GM21825 (cell line): ENCODE measurements around the gene LYL1.
"Not testable (repeated sequence)": the region's sequence is repeated elsewhere in the genome, so short reads cannot be mapped to it uniquely, and the experiment has no call there.

ENCODE experiments used
- ATAC-seq: cut with Tn5 transposase; IDR thresholded peaks from one replicate; pipeline ENCODE4 v1.9.1; 2021; ENCODE audit warnings: mild to moderate bottlenecking, moderate library complexity; ENCODE audit not compliant: unreplicated experiment

The LYL1 gene

DNA sequence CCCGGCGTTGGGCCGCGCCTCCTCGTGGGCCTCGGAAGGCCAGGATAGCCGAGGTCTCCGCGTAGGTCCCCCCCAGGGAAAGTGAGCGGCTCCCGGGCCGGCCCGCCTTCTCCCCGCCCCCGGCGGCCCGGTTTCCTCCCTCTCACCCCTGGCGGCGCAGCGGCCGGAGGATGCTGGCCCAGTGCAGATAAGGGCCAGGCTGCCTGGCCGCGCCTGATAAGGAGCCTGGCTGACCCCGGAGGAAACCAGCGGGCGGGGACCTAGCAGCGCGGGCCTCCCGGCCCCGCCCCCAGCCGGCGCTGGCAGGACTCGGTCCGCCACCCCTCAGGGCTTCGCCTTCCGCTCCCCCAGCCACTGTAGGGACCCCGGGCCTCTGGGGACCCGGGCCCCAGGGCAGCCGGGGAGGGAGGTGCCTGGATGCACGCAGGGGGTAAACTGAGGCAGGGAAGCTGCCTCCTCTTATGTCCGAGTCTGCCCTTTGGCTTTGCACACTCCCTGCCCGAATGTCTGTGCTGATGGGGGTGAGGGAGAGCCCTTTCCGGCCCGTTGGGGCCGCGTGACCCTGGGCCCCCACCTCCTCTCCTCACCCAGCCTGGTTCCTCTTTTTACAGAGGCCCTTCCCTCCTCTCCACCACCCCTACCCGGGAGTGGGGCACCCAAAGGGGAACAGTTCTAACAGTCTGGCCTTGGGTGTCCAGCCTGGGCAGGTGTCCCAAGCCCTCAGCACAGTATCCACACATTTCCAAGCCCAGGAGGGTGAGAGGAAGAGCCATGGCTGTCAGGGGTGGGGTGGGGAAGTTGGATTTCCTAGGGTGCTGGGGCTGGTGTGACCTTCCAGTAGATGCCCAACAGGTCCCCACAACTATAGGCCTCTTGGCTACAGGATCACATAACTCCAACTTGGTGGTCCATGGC is at the start of gene LYL1:
Gene LYL1 (minus strand): TSS at position 193 of the 915 bp plus-strand sequence. CDS start 1,687 bp downstream, outside the sequence.
- peak; percentile 31 for ATAC-seq

DNA sequence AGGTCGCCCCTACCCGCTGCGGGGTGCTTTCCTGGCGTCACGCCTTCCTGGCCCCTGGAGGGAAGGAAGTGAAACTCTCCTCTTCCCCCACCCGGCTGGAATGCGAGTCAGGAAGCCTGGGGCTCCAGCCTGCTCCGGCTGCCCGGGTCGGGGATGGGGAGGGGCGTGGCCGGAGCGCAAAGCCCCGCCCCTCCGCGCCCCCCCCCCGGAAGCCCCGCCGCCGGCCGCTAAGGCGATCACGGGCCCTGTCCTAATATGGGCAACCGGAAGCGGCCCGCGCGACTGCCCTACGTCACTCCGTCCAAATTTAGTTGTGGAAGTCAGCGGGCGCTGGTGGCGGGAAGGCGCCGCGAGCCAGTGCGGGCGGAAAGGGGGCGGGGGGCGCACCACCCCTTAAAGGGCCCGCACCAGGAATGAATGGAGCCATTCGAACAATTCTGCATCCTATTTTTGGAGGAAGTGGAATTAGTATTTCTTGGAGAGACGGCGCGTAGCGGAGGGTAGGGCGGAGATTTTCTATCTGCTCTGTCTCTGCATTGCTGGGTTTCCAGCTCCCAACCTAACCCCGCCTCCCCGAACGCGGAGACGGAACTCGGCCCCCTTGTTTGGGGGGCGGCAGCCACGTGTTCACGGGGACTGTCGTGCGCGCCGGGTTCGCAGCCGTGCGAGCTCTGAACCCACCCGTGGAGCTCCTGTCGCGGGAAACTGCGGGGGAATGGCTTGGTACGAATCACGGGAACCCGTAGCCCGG is 49.1 kb upstream of the LYL1 start:
- ATAC-seq, result peak; percentile 35

DNA sequence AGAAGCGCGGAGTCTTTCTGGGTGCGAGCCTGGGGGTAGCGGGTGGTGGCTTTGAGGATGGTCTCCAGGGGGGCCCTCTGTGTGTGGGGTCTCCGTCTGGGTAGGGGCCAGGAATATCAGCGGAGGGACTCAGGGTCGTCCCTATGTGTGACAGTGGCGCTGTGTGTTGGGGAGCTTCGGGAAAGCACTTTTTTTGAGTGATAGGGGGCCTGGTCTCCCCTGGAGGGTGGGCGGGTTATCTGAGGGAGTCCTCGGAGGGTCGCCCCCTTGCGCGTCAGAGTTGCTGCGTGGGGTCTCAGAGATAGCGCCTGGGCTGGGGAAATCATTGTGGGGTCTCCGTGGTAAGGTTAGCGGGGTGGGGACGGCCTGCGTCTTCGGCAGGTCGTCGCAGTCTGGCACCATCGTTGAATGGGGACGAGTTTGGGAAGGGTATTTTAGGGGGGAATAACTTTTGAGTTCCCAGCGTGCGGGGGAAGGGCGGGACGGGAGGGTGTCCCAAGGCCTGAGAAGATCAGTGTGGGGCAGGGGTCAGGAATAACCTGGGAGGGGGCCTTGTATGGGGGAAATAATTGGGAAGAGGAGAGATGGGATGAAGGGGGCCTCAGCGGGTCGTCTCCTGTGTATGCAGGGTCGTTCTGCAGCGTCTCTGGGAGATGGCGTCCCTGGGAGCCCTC is 48.4 kb upstream of the LYL1 start:
- ATAC-seq, result no peak

DNA sequence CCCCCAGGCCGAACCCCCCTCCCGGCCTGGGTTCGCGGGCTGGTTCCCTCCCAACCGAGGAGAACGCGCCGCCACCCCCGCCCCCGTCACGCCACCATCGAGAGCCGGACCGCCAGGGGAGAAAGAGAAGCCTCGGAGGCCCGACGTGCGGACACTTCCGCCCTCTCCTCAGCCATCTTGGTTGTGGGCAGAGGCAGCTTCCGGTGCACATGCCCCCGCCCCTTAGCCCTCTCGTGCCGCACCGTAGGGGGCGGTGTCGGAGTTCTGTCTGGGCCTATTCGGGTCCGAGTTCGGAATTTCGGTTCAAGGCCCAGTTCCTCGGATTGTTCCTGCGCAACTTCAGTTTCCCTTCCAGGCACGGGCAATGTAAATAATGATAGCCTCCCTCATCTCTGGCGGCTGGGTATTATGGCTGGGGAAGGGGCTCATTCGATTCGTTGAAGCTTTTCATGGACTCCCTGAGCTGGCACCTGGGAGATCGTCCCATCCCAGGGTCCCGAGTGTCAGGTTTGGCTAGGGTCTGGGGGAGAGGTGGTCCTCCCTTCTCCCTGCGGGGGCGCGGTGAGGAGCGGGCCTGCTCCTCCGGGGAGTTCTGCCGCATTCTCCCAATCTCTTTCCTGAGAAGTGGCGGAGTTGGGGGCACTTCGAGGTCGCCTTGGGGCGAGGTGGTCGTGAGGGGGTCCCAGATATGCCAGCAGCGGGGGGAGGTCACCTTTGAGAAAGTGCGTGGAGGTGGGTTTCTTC is 47.7 kb upstream of the LYL1 start, which contains the start of the genes IER2 and STX10:
Gene IER2 (plus strand): TSS at position 225 of the 744 bp plus-strand sequence. CDS start 2,776 bp downstream, outside the sequence.
Gene STX10 (minus strand): TSS at position 189 of the 744 bp plus-strand sequence. CDS start 202 bp downstream, outside the sequence.
- peak; percentile 29 for ATAC-seq

DNA sequence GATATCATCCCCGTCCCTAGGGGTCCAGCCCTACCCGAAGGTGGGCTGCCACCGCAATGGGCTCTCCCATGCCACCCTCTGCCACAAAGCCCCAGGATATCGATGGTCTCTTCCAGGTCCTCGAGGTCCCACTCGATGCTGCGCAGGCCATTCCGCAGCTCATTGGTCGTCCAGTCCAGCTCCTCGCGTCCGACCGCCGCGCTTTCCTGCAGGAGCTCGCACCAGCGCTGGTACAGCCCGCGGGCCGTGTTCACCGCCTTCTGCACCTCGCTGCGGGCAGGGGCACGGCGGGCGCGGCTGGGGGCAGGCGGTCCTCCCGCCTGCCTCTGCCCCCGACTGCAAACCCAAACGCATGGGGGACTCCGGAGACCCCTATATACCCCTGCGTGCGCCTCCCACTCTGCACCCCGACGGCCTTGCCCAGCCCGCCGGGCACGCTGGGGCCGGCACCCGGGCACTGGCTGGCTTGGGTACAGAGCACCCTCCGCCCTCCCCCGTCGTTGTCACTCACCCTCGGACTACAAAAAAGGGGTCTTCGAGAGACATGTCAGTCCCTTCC is 47.0 kb upstream of the LYL1 start:
- no peak for ATAC-seq

DNA sequence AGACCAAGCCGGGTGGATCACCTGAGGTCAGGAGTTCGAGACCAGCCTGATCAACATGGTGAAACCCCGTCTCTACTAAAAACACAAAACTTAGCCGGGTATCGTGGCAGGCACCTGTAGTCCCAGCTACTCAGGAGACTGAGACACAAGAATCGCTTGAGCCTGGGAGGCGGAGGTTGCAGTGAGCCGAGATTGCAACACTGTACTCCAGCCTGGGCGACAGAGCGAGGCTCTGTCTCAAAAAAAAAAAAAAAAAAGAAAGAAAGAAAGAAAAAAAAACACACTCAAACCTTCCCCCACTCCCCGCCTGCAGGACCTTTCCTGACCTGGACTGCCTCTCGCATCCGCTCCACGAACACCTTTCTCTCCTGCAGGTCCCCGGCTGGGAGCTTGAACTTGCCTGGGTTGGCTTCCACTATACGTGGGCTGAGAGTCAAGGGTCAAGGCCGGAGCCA is 46.5 kb upstream of the LYL1 start:
- ATAC-seq, result not testable (repeated sequence)

DNA sequence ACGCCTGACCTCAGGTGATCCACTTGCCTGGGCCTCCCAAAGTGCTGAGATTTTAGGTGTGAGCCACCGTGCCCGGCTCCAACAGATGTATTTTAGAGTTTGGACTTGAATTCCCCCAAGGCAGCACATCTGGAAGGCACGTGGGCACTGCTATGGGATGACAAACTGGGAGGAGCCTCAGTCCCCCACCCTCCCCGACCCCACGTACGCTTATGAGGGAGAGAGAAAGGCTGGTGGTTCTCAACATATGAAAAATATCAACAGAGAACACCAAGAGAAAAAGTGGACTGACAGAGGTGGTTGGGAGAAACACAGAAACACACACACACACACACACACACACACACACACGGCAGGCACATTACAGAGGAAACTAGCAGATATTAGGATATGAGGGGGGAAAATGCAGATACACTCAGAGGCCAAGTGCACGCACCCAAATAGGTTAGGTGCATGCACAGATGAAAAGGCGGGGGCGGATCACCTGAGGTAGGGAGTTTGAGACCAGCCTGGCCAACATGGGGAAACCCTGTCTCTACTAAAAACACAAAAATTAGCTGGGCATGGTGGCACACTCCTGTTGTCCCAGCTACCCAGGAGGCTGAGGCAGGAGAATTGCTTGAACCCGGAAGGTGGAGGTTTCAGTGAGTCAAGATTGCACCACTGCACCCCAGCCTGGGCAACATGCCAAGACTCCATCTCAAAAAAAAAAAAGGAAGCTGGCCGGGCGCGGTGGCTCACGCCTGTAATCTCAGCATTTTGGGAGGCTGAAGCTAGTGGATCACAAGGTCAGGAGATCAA is 44.3 kb upstream of the LYL1 start:
- ATAC-seq, result no peak

DNA sequence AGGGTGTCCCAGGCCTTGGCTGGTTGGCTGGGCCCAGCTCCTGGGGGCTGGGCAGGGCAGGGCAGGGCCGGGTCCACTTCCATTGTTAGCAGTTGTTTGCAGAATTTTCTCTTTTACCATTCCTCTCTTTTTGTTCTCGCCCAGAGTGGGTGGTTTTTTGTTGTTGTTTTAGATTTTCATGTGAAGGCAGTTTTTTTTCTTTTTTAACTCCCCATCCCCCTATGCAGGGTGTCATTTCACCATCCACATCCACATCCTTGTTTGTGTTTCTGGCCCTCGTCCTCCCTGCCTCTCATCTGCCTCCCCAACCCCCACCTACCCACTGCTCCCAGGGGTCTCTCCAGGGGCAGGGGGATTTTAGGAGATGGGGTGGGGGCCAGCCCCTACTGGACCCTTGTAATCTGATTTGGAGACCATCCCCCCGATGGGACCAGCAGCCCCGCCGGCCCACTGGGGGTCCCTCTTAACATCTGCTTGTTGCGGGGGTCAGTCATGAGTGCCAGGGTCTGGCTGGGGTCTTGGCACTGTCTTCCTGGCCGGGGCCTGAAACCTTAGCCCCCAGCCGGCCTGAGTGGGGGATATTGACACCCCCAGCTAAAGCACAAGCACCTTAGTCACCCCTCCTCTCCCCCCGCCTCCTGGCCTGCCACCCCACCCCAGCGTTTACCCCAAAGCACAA is 37.1 kb upstream of the LYL1 start:
- ATAC-seq, result no peak

DNA sequence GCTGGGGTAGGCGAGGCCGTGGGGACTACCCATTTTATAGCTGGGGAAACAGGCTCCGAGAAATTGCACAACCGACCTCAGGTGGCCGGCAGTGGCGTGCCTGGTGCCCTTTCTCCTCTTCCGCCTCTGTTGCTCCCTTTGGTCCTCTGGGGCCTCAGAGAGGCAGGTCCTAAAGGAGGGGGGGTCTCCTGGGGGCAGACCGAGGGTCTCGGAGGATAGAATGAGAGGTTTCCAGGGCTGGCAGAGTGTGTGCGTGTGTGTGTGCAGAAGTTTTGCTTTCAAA is 36.2 kb upstream of the LYL1 start:
- no peak for ATAC-seq

DNA sequence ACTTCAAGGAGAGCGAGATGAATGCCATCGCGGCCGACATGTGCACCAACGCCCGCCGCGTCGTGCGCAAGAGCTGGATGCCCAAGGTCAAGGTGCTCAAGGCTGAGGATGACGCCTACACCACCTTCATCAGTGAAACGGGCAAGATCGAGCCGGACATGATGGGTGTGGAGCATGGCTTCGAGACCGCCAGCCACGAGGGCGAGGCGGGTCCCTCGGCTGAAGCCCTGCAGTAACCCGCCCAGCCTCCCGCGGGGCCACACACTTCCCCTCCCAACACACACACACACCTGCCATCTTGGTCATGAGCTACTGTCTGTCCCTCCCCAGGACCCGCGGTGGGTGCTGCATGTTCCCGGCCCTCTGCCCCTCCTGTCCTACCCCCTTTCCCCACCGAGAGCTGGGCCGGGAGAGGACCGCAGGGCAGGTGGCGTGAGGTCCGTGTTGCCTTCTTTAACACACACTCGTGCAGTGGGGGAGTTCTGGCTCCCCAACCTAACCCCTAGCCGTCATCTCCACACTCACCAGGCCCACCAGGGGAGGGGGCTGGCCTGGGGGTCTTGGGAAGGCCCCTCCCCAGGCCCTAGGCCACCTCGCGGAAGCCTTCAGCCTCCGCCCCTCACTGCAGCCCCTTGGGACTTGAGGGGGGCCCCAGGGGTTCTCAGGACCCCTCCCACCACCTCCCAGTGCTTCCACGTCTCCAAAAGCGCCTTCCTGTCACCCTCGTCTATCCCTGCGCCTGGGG is 35.7 kb upstream of the LYL1 start:
- ATAC-seq, result no peak

DNA sequence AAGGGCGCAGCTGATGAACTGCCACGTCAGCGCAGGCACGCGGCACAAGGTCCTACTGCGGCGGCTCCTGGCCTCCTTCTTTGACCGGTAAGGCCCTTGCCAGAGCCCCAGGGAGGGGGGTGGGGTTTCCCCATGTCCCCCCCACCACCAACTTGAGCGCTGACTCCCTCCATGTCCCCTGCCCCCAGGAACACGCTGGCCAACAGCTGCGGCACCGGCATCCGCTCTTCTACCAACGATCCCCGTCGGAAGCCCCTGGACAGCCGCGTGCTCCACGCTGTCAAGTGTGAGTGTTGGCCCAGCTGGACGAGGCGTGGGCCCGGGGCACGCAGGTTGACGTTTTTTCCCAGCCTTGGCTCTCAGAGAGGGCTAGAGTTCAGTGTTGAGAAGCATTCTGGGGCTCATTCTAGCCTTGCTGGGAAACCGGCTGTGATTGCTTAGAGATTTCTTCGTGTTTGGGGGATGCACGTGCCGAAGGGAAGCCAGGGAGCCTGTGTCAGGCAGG is 34.7 kb upstream of the LYL1 start:
- no peak for ATAC-seq

DNA sequence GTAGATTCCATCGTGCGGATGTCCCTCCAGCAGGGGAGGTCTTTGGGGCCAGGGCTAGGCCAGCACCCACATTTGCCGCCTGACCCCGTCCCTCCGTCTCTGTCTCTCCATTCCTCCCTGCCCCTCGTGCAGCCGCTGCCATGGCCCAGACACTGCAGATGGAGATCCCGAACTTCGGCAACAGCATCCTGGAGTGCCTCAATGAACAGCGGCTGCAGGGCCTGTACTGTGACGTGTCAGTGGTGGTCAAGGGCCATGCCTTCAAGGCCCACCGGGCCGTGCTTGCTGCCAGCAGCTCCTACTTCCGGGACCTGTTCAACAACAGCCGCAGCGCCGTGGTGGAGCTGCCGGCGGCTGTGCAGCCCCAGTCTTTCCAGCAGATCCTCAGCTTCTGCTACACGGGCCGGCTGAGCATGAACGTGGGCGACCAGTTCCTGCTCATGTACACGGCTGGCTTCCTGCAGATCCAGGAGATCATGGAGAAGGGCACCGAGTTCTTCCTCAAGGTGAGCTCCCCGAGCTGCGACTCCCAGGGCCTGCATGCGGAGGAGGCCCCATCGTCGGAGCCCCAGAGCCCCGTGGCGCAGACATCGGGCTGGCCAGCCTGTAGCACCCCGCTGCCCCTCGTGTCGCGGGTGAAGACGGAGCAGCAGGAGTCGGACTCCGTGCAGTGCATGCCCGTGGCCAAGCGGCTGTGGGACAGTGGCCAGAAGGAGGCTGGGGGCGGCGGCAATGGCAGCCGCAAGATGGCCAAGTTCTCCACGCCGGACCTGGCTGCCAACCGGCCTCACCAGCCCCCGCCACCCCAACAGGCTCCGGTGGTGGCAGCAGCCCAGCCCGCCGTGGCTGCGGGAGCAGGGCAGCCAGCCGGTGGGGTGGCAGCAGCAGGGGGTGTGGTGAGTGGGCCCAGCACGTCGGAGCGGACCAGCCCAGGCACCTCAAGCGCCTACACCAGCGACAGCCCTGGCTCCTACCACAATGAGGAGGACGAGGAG is 32.7 kb upstream of the LYL1 start:
- no peak for ATAC-seq

DNA sequence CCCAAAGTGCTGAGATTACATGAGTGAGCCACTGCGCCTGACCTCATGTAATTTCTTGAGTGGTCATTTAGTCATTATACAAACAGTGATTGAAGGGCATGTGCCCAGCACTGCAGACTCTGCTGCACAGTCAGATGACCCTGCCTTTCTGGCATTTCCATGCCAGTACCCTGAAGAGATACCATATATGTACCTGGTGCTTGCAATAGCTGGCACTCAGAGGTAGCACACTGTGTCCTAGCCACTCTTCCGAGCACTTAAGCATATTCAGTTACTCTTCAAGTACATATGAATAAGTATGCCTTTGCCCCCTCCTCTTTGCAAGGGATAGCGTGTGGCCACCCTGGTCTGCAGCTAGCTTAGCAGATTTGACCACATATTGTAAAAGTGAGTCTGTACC is 32.0 kb upstream of the LYL1 start:
- no peak for ATAC-seq

DNA sequence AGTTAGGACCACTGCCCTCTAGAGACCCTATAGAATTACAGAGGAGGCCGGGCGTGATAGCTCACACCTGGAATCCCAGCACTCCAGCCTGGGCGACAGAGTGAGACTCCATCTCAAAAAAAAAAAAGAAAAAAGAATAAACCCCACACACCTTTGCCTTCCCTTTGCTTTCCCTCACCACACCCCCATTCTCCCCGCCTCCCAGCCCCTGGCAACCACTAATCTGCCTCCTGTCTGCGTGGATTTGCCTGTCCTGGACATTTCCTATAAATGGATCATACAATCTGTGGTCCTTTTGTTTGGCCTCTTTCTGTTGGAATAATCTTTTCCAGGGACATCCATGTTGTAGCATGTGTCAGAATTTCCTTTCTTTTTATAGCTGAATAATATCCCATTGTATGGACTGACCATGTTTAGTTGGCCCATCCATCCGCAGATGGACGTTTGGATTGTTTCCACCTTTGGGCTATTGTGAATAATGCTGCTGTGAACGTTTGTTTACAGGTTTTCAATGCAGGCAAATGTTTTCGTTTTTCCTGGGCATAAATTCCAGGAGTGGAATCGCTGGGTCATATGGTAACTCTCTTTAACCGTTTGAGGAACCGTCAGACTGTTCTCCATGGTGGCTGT is 30.7 kb upstream of the LYL1 start:
- no peak for ATAC-seq

DNA sequence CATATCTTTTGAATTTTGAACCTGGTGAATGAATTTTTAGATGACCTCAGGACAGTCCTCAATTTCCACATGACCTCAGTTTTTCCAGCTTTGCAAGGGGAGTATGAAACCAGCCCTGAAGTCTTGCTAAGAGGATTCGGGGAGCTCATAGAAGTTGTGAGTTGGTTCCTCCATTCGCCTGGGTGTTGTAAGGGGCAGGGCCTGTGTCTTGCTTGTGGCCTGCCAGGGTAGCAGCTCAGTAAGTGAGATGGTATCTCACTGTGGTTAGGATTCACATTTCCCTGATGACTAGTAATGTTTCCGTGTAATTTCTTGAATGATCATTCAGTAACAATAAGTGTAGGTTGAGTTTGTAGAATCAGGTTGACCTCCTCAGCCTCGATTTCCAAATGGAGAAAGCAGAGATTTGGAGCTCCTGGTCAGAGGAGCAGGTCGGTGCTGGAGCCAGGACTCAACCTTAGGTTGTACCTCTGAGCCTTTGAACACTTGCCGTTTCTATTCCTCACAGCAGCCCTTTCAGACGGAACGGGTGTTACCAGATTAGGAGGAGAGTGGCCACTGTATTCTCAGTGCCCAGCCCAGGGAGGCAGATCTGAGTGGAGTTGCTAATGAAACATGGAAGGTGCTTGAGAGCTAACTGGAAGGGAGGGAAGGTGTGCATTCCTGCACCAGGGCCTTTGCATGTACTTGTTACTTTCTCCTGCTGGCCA is 30.0 kb upstream of the LYL1 start:
- ATAC-seq, result no peak
